HEK293 (cell line): ENCODE data around the gene PRR36.
A peak's percentile ranks its signal among the peaks of the same experiment; 100 is the strongest.

Source experiments
- CTCF ChIA-PET: fragments of 350-600 bp; formaldehyde crosslinking; extraction: SDS; loops from one replicate; lab custom pipeline; 2021; ENCODE audit warnings: antibody characterized with exemption; lab: Yijun Ruan, JAX
- POLR2A ChIA-PET: fragments of 300-600 bp; formaldehyde crosslinking; extraction: SDS; loops from one replicate; lab custom pipeline; 2020; ENCODE audit warnings: antibody characterized with exemption, inconsistent platforms; lab: Yijun Ruan, JAX
- H3K27ac ChIP-seq: fragments of 200-500 bp; sonication (Bioruptor generic); 2 replicates; pipeline ENCODE4 v1.5.1; 2014; ENCODE audit warnings: low read depth, low read length, control low read depth, inconsistent platforms; ENCODE audit errors: extremely low read depth
- H3K36me3 ChIP-seq, 2 experiments: fragments of 200-500 bp in 1 of 2; sonication (Bioruptor generic) in 1 of 2; 1 replicate in 1 of 2; 2 replicates in 1 of 2; pipeline ENCODE4 v1.5.1; 2014 to 2017; ENCODE audit warnings: inconsistent platforms in 2 of 2, low read length in 2 of 2; ENCODE audit not compliant: control insufficient read depth in 2 of 2, insufficient read depth in 1 of 2
- H3K4me1 ChIP-seq: fragments of 200-500 bp; sonication (Bioruptor generic); 2 replicates; pipeline ENCODE4 v1.5.1; 2014; ENCODE audit warnings: mild to moderate bottlenecking, low read length, inconsistent platforms; ENCODE audit not compliant: control insufficient read depth, insufficient read depth
- H3K4me3 ChIP-seq: 2 replicates; pipeline ENCODE4 v1.5.1; 2011; ENCODE audit warnings: low read depth, mild to moderate bottlenecking, control low read depth, low read length, moderate library complexity
- H3K9me3 ChIP-seq: fragments of 200-500 bp; sonication (Bioruptor generic); 2 replicates; pipeline ENCODE4 v1.5.1; 2014; ENCODE audit warnings: low read depth, low read length, inconsistent platforms; ENCODE audit not compliant: control insufficient read depth, insufficient read depth
- BCL6B ChIP-seq: fragments of 450-650 bp; formaldehyde crosslinking; IDR thresholded peaks from 2 replicates; pipeline ENCODE4 v1.5.1; 2017; ENCODE audit warnings: missing biosample characterization, missing genetic modification characterization
- CTCF ChIP-seq: fragments of 450-650 bp; formaldehyde crosslinking; IDR thresholded peaks from 2 replicates; pipeline ENCODE4 v1.5.1; 2016; ENCODE audit warnings: missing biosample characterization, missing genetic modification characterization
- GLIS2 ChIP-seq: fragments of 450-650 bp; formaldehyde crosslinking; IDR thresholded peaks from 2 replicates; pipeline ENCODE4 v1.5.1; 2016; ENCODE audit warnings: missing biosample characterization, missing genetic modification characterization
- TCF7L2 ChIP-seq: IDR thresholded peaks from 2 replicates; pipeline ENCODE4 v1.6.1; 2011; ENCODE audit warnings: low read depth, mild to moderate bottlenecking, inconsistent platforms, low read length, moderate library complexity, borderline replicate concordance
- ZNF112 ChIP-seq: fragments of 450-650 bp; formaldehyde crosslinking; IDR thresholded peaks from 2 replicates; pipeline ENCODE4 v1.5.0; 2017; ENCODE audit warnings: missing biosample characterization, missing genetic modification characterization
- ZNF138 ChIP-seq: fragments of 450-650 bp; formaldehyde crosslinking; IDR thresholded peaks from 2 replicates; pipeline ENCODE4 v1.5.1; 2016; ENCODE audit warnings: missing biosample characterization, missing genetic modification characterization, borderline replicate concordance
- ZNF148 ChIP-seq: fragments of 450-650 bp; formaldehyde crosslinking; IDR thresholded peaks from 2 replicates; pipeline ENCODE4 v1.5.0; 2017; ENCODE audit warnings: missing biosample characterization, missing genetic modification characterization, borderline replicate concordance
- ZNF366 ChIP-seq: fragments of 450-650 bp; formaldehyde crosslinking; conservative IDR thresholded peaks from 2 replicates; pipeline ENCODE4 v1.5.1; 2016; ENCODE audit warnings: missing biosample characterization, missing genetic modification characterization
- ZNF529 ChIP-seq: fragments of 450-650 bp; formaldehyde crosslinking; IDR thresholded peaks from 2 replicates; pipeline ENCODE4 v1.5.1; 2017; ENCODE audit warnings: missing genetic modification characterization, missing biosample characterization; ENCODE audit not compliant: insufficient replicate concordance
- ZNF600 ChIP-seq: fragments of 450-650 bp; formaldehyde crosslinking; IDR thresholded peaks from 2 replicates; pipeline ENCODE4 v1.5.1; 2016; ENCODE audit warnings: missing biosample characterization, missing genetic modification characterization

The PRR36 gene

GRCh38 chr19:7921967-7922835 is 48.0 kb upstream of the PRR36 start:
- H3K4me1 ChIP-seq, result peaks cover 6% of the 10 kb centered on the region
- H3K36me3 ChIP-seq, result peaks cover 0 to 20% of the 10 kb centered on the region in 2 experiments; a peak in 1 of 3 replicates
- no peaks in the 10 kb centered on the region for H3K9me3 ChIP-seq
- no peak for TF ChIP-seq ZNF529 (tag by site-specific recombination)
- peak; percentile 53; the same call in 1 of the 2 replicates for TF ChIP-seq ZNF600 (tag by site-specific recombination)
- 0 out of 2 replicates have a peak, but pooled peaks have one; percentile 11 for TF ChIP-seq CTCF
- no peak overlapping the region for H3K27ac ChIP-seq
- H3K4me3 ChIP-seq, result no peak overlapping the region
- CTCF ChIA-PET, result interaction anchor here (0.6 to 3.1 kb wide), 6 partner anchors 18 to 146 kb away, joined by 3 to 25 read pairs (median 4); partner anchors contain the start of gene MAP2K7
- POLR2A ChIA-PET, result interaction anchor here (0.6 to 3.5 kb wide), 6 partner anchors 19 to 1037 kb away, joined by 3 to 36 read pairs (median 9); partner anchors contain the start of genes MAP2K7 and TIMM44

GRCh38 chr19:7921302-7921966 is 47.2 kb upstream of the PRR36 start:
- POLR2A ChIA-PET, result interaction anchor here (0.6 to 3.5 kb wide), 12 partner anchors 8 to 822 kb away, joined by 3 to 36 read pairs (median 14); partner anchors contain the start of genes MAP2K7 and TIMM44
- no peak overlapping the region; the same call in 1 of the 2 replicates for H3K27ac ChIP-seq
- TF ChIP-seq TCF7L2 (no peak), ZNF366 (tag by site-specific recombination) (0 out of 2 replicates have a peak, but pooled peaks have one; percentile 5), GLIS2 (tag by site-specific recombination) (peak; percentile 28; the same call in 1 of the 2 replicates), ZNF600 (tag by site-specific recombination) (0 out of 2 replicates have a peak, but pooled peaks have one; percentile 32), ZNF148 (tag by site-specific recombination) (no peak), ZNF112 (tag by site-specific recombination) (no peak), BCL6B (tag by site-specific recombination) (no peak), ZNF138 (tag by site-specific recombination) (no peak)

More at GRCh38 chr19:7921302-7921966, 47.2 kb upstream of the PRR36 start:
- peaks cover 0 to 15% of the 10 kb centered on the region in 2 experiments; a peak in 1 of 3 replicates for H3K36me3 ChIP-seq
- CTCF ChIA-PET, result interaction anchor here (0.8 to 3.1 kb wide), 6 partner anchors 8 to 68 kb away, joined by 3 to 25 read pairs (median 3); partner anchors contain the start of gene MAP2K7
- H3K4me1 ChIP-seq, result peaks cover 6% of the 10 kb centered on the region
- peak overlapping the region; percentile 31 for H3K4me3 ChIP-seq
- H3K9me3 ChIP-seq, result no peaks in the 10 kb centered on the region
